OCI-LY7 (cell line): Measurements from ENCODE around the gene PCNX1. TPM values are rescaled to one million over a fixed set of nuclear protein-coding genes. Genes with fewer than 3 reads are reported as not detected.

Experiments used
- BruUV-seq: library from RNA; stranded (reverse); fragments of 400-500 nt; replicated peaks from 2 replicates; lab custom pipeline; 2021; lab: Mats Ljungman, UMichigan
- CTCF ChIA-PET: fragments of 300-600 bp; sonication (Branson Sonifier 250); formaldehyde crosslinking; loops from one replicate; lab custom pipeline; 2022; ENCODE audit warnings: antibody characterized with exemption; ENCODE audit not compliant: unreplicated experiment; lab: Charles Lee
- POLR2A ChIA-PET: fragments of 300-600 bp; sonication (Branson Sonifier 250); formaldehyde crosslinking; loops from one replicate; lab custom pipeline; 2022; ENCODE audit warnings: antibody characterized with exemption; lab: Charles Lee
- DNase-seq: peaks from one replicate; pipeline ENCODE4 v3.0.0-alpha.2; 2015; ENCODE audit warnings: low spot score
- H2AFZ ChIP-seq: fragments of 200-600 bp; sonication (generic), shearing (Covaris generic); 2 replicates; pipeline ENCODE4 v1.6.1; 2014; ENCODE audit warnings: mild to moderate bottlenecking, antibody characterized with exemption, low read length, moderate library complexity
- H3K27ac ChIP-seq: fragments of 200-600 bp; sonication (generic); 2 replicates; pipeline ENCODE4 v1.5.1; 2014; ENCODE audit warnings: mixed run types, low read depth, mild to moderate bottlenecking, moderate library complexity, low read length, inconsistent platforms; ENCODE audit not compliant: poor library complexity, severe bottlenecking
- H3K36me3 ChIP-seq: fragments of 200-600 bp; sonication (generic); 2 replicates; pipeline ENCODE4 v1.6.1; 2014; ENCODE audit warnings: mild to moderate bottlenecking, antibody characterized with exemption, low read length, moderate library complexity, mixed read lengths; ENCODE audit not compliant: insufficient read depth
- H3K4me1 ChIP-seq: fragments of 200-600 bp; sonication (generic); 2 replicates; pipeline ENCODE4 v1.5.1; 2014; ENCODE audit warnings: mild to moderate bottlenecking, low read length; ENCODE audit not compliant: insufficient read depth, poor library complexity, severe bottlenecking
- H3K4me2 ChIP-seq: fragments of 200-600 bp; sonication (generic); 2 replicates; pipeline ENCODE4 v1.6.1; 2014; ENCODE audit warnings: mild to moderate bottlenecking, low read length
- H3K4me3 ChIP-seq: fragments of 200-600 bp; sonication (generic); 2 replicates; pipeline ENCODE4 v1.5.1; 2014; ENCODE audit warnings: mild to moderate bottlenecking, low read depth, low read length; ENCODE audit not compliant: poor library complexity, severe bottlenecking
- H3K79me2 ChIP-seq: fragments of 200-600 bp; sonication (generic); 2 replicates; pipeline ENCODE4 v1.6.1; 2016; ENCODE audit warnings: low read depth, mild to moderate bottlenecking, low read length, moderate library complexity, mixed read lengths; ENCODE audit not compliant: insufficient read depth
- H3K9me2 ChIP-seq: fragments of 200-600 bp; sonication (generic); 2 replicates; pipeline ENCODE4 v1.6.1; 2016; ENCODE audit warnings: mild to moderate bottlenecking, low read length, mixed read lengths; ENCODE audit not compliant: insufficient read depth
- H3K9me3 ChIP-seq: fragments of 200-600 bp; sonication (generic); 2 replicates; pipeline ENCODE4 v1.6.1; 2014; ENCODE audit warnings: mild to moderate bottlenecking, mixed run types, low read length, mixed read lengths
- H4K20me1 ChIP-seq: fragments of 200-600 bp; sonication (generic); 2 replicates; pipeline ENCODE4 v1.6.1; 2014; ENCODE audit warnings: mild to moderate bottlenecking, antibody characterized with exemption, low read length, moderate library complexity, mixed read lengths; ENCODE audit not compliant: insufficient read depth
- CTCF ChIP-seq: fragments of 200-600 bp; sonication (generic); conservative IDR thresholded peaks from 2 replicates; pipeline ENCODE4 v1.5.1; 2014; ENCODE audit warnings: mild to moderate bottlenecking, antibody characterized with exemption, low read length, moderate library complexity, mixed read lengths
- EZH2phosphoT487 ChIP-seq: fragments of 200-600 bp; sonication (generic); IDR thresholded peaks from 2 replicates; pipeline ENCODE4 v1.6.1; 2018; ENCODE audit warnings: low read depth, borderline replicate concordance, mild to moderate bottlenecking, mixed run types, antibody characterized with exemption, low read length, moderate library complexity, mixed read lengths
- intact Hi-C: fragments of 100-400 bp; cut with micrococcal nuclease; formaldehyde crosslinking; loops from one replicate; pipeline ENCODE4 v1.10.0; 2022; ENCODE audit not compliant: unreplicated experiment
- total RNA-seq, 2 experiments: library from RNA; depleted of rRNA in 1 of 2; stranded (reverse); fragments of >200 nt in 1 of 2; shearing (Covaris generic) in 1 of 2; gene quantifications; 2 replicates each; pipeline ENCODE4 v1.2.3, GENCODE V29; 2014 to 2022

Gene PCNX1
- total RNA-seq, 2 experiments from 2014 or later = 27.7 to 33.5 TPM

DNA sequence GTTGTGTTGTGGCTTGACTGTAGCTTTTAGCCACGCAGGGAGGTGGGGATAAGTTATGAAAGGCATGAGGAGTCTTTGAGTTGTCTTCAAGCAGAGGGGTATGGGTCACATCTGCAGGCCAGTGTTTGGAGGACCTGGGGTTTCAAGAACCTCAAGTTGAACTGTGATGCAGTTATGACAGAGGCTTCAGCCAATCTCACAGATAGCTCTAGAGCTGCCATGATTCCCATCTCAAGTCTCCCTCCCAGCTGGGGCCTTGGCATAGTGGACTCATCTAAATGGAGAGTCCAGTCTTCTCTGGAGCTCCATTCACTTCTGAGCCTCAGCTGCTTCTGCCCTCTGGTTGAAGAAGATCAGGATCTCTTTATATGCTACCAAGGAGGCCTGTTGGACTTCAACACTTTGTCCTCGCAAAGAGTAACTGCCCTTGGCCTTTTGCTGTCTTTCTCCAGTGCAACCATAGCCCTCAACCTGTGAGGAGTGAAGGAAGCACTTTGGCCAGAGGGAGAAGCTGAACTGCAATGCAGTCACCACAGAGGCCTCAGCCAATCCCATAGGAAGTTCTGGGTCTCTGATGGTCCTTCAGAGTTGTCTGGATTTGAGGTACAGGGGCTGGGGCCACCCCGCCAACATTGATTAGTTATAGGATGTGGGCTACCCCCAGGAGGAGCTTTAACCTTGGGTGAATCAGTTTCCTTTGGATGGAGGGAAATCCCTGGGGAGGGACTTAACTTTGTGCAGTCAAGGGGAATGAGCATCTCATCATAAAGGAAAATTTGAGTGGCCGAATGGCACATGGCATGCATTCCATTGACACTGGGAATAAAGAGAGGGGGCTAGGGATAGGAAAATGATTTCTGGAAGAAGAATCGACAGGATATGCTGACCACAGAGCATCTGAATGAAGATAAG, 230.5 kb downstream of the PCNX1 start:
- peaks cover 30% of the 10 kb centered on the region for H3K4me1 ChIP-seq
- no peak overlapping the region for H3K4me3 ChIP-seq
- no peak for DNase-seq
- H3K4me2 ChIP-seq = no peak overlapping the region
- BruUV-seq = no TSS peak
- no peaks in the 10 kb centered on the region for H3K9me2 ChIP-seq
- no peak overlapping the region for H2AFZ ChIP-seq
- H4K20me1 ChIP-seq = no peaks in the 10 kb centered on the region
- ChIA-PET POLR2A (interaction anchor here (0.6 to 1.7 kb wide), 2 partner anchors 15 to 24 kb away, joined by 4 to 5 read pairs; no protein-coding TSS in a partner anchor), CTCF (interaction anchor here (0.6 to 1.5 kb wide), 2 partner anchors 16 to 615 kb away, joined by 3 to 4 read pairs; no protein-coding TSS in a partner anchor)
- H3K79me2 ChIP-seq = no peaks in the 10 kb centered on the region
- H3K36me3 ChIP-seq = no peaks in the 10 kb centered on the region; the same call in 1 of the 2 replicates
- intact Hi-C loops = loop anchor here (2.0 kb wide), 2 partner anchors 21 to 717 kb away; no protein-coding TSS in a partner anchor
- H3K27ac ChIP-seq = no peak overlapping the region
- peaks cover 17% of the 10 kb centered on the region; the same call in 1 of the 2 replicates for H3K9me3 ChIP-seq
- TF ChIP-seq EZH2phosphoT487 (no peak), CTCF (no peak)

- POLR2A ChIA-PET = interaction anchor here (1.2 to 1.7 kb wide), 2 partner anchors 24 to 183 kb away, joined by 3 to 5 read pairs; no protein-coding TSS in a partner anchor
- TF ChIP-seq CTCF (peak; percentile 96), EZH2phosphoT487 (no peak)
- intact Hi-C loops = loop anchor here (1.0 to 2.0 kb wide), 5 partner anchors 22 to 716 kb away; partner anchors contain the start of gene SIPA1L1
- H2AFZ ChIP-seq = peak overlapping the region; percentile 88
- H3K36me3 ChIP-seq = no peaks in the 10 kb centered on the region; the same call in 1 of the 2 replicates
- no peaks in the 10 kb centered on the region for H3K9me2 ChIP-seq
- H3K4me2 ChIP-seq = peak overlapping the region; percentile 36
- H3K4me1 ChIP-seq = peaks cover 31% of the 10 kb centered on the region
- no peaks in the 10 kb centered on the region for H3K79me2 ChIP-seq
- DNase-seq = peak; percentile 77
- no peaks in the 10 kb centered on the region for H4K20me1 ChIP-seq
- CTCF ChIA-PET = interaction anchor here (1.5 kb wide), 1 partner anchor 614 kb away, joined by 4 read pairs; no protein-coding TSS in a partner anchor
- no peak overlapping the region for H3K27ac ChIP-seq
- no peak overlapping the region for H3K4me3 ChIP-seq
- peaks cover 17% of the 10 kb centered on the region; the same call in 1 of the 2 replicates for H3K9me3 ChIP-seq
- no TSS peak for BruUV-seq
Measured at GRCh38 chr14:71138448-71139293, 231.4 kb downstream of the PCNX1 start.
